Measurements from ENCODE around the gene RBM14. TPM values are rescaled to one million over a fixed set of nuclear protein-coding genes. Genes with fewer than 3 reads are reported as not detected.
A peak's percentile ranks its signal among the peaks of the same experiment; 100 is the strongest.
"Not testable (repeated sequence)": the region's sequence is repeated elsewhere in the genome, so short reads cannot be mapped to it uniquely, and the experiment has no call there.

The RBM14 gene
- total and polyA plus RNA-seq, 4 donors: 34.8 to 93.8 (median 59.3) TPM

- Histone ChIP-seq H3K27ac (ENCODE audit: low read depth, low read length) (no peak overlapping the region), H3K4me3 (ENCODE audit: low read depth, low read length) (peak overlapping the region; percentile 71), H3K36me3 (ENCODE audit: control insufficient read depth, insufficient read depth, low read length) (peaks cover 4% of the 10 kb centered on the region), H3K9me3 (ENCODE audit: control insufficient read depth, insufficient read depth, low read length) (peaks cover 10% of the 10 kb centered on the region), H3K27me3 (ENCODE audit: control insufficient read depth, insufficient read depth, low read length) (no peaks in the 10 kb centered on the region), H3K4me1 (ENCODE audit: control insufficient read depth, insufficient read depth, low read length) (peaks cover 43% of the 10 kb centered on the region)
- 70% methylated on average over 5 of the region's 7 CpGs for WGBS (ENCODE audit: insufficient coverage)
- no peak for DNase-seq (ENCODE audit: low read depth in 4 of 6, low spot score in 6 of 6)
Measured at GRCh38 chr11:66593650-66594049, 22.8 kb upstream of the RBM14 start.

- Histone ChIP-seq H3K4me1 (ENCODE audit: control insufficient read depth, insufficient read depth, low read length) (peaks cover 43% of the 10 kb centered on the region), H3K36me3 (ENCODE audit: control insufficient read depth, insufficient read depth, low read length) (peaks cover 20% of the 10 kb centered on the region), H3K27ac (ENCODE audit: low read depth, low read length) (peak overlapping the region; percentile 84), H3K4me3 (ENCODE audit: low read depth, low read length) (no peak overlapping the region), H3K9me3 (ENCODE audit: control insufficient read depth, insufficient read depth, low read length) (peaks cover 4% of the 10 kb centered on the region), H3K27me3 (ENCODE audit: control insufficient read depth, insufficient read depth, low read length) (no peaks in the 10 kb centered on the region)
- peak in 4 of 6 donors; percentile 13 to 78 (median 54) for DNase-seq (ENCODE audit: low read depth in 4 of 6, low spot score in 6 of 6)
- WGBS (ENCODE audit: insufficient coverage): 36% methylated on average over 4 of the region's 5 CpGs
Measured at GRCh38 chr11:66595245-66595904, 21.1 kb upstream of the RBM14 start.

- peaks cover 39% of the 10 kb centered on the region for H3K36me3 ChIP-seq (ENCODE audit: control insufficient read depth, insufficient read depth, low read length)
- no peaks in the 10 kb centered on the region for H3K27me3 ChIP-seq (ENCODE audit: control insufficient read depth, insufficient read depth, low read length)
- no peaks in the 10 kb centered on the region for H3K9me3 ChIP-seq (ENCODE audit: control insufficient read depth, insufficient read depth, low read length)
- H3K4me3 ChIP-seq (ENCODE audit: low read depth, low read length): no peak overlapping the region
- no peak for DNase-seq (ENCODE audit: low read depth in 4 of 6, low spot score in 6 of 6)
- 98% methylated on average over 6 of the region's 6 CpGs for WGBS (ENCODE audit: insufficient coverage)
- H3K27ac ChIP-seq (ENCODE audit: low read depth, low read length): no peak overlapping the region
- H3K4me1 ChIP-seq (ENCODE audit: control insufficient read depth, insufficient read depth, low read length): peaks cover 40% of the 10 kb centered on the region
Measured at GRCh38 chr11:66598993-66599392, 17.4 kb upstream of the RBM14 start.

- peaks cover 30% of the 10 kb centered on the region for H3K4me1 ChIP-seq (ENCODE audit: control insufficient read depth, insufficient read depth, low read length)
- no peak for DNase-seq (ENCODE audit: low read depth in 4 of 6, low spot score in 6 of 6)
- H3K4me3 ChIP-seq (ENCODE audit: low read depth, low read length): no peak overlapping the region
- whole genome bisulfite sequencing (ENCODE audit: insufficient coverage): 75% methylated on average over 1 of the region's 2 CpGs
- no peaks in the 10 kb centered on the region for H3K9me3 ChIP-seq (ENCODE audit: control insufficient read depth, insufficient read depth, low read length)
- H3K27me3 ChIP-seq (ENCODE audit: control insufficient read depth, insufficient read depth, low read length): no peaks in the 10 kb centered on the region
- H3K36me3 ChIP-seq (ENCODE audit: control insufficient read depth, insufficient read depth, low read length): peaks cover 50% of the 10 kb centered on the region
- H3K27ac ChIP-seq (ENCODE audit: low read depth, low read length): no peak overlapping the region
Measured at GRCh38 chr11:66600219-66600618, 16.2 kb upstream of the RBM14 start.

GRCh38 chr11:66600631-66601233 lies 15.7 kb upstream of the RBM14 start:
- DNase-seq (ENCODE audit: low read depth in 4 of 6, low spot score in 6 of 6): peak in 1 of 6 donors; percentile 35
- peaks cover 25% of the 10 kb centered on the region for H3K4me1 ChIP-seq (ENCODE audit: control insufficient read depth, insufficient read depth, low read length)
- peaks cover 55% of the 10 kb centered on the region for H3K36me3 ChIP-seq (ENCODE audit: control insufficient read depth, insufficient read depth, low read length)
- H3K9me3 ChIP-seq (ENCODE audit: control insufficient read depth, insufficient read depth, low read length): no peaks in the 10 kb centered on the region
- no peaks in the 10 kb centered on the region for H3K27me3 ChIP-seq (ENCODE audit: control insufficient read depth, insufficient read depth, low read length)
- no peak overlapping the region for H3K27ac ChIP-seq (ENCODE audit: low read depth, low read length)
- no CpG with 5 or more reads among the region's 4 CpGs for WGBS (ENCODE audit: insufficient coverage)
- H3K4me3 ChIP-seq (ENCODE audit: low read depth, low read length): no peak overlapping the region

- Histone ChIP-seq H3K27ac (ENCODE audit: low read depth, low read length) (no peak overlapping the region), H3K4me3 (ENCODE audit: low read depth, low read length) (no peak overlapping the region), H3K36me3 (ENCODE audit: control insufficient read depth, insufficient read depth, low read length) (peaks cover 64% of the 10 kb centered on the region), H3K27me3 (ENCODE audit: control insufficient read depth, insufficient read depth, low read length) (no peaks in the 10 kb centered on the region), H3K4me1 (ENCODE audit: control insufficient read depth, insufficient read depth, low read length) (peaks cover 32% of the 10 kb centered on the region), H3K9me3 (ENCODE audit: control insufficient read depth, insufficient read depth, low read length) (no peaks in the 10 kb centered on the region)
- 84% methylated on average over 6 of the region's 6 CpGs for WGBS (ENCODE audit: insufficient coverage)
- no peak for DNase-seq (ENCODE audit: low read depth in 4 of 6, low spot score in 6 of 6)
Measured at GRCh38 chr11:66603072-66603471, 13.4 kb upstream of the RBM14 start.

GRCh38 chr11:66604155-66604554 lies 12.3 kb upstream of the RBM14 start:
- DNase-seq (ENCODE audit: low read depth in 4 of 6, low spot score in 6 of 6): no peak
- Histone ChIP-seq H3K4me3 (ENCODE audit: low read depth, low read length) (no peak overlapping the region), H3K27ac (ENCODE audit: low read depth, low read length) (no peak overlapping the region), H3K9me3 (ENCODE audit: control insufficient read depth, insufficient read depth, low read length) (no peaks in the 10 kb centered on the region), H3K4me1 (ENCODE audit: control insufficient read depth, insufficient read depth, low read length) (peaks cover 35% of the 10 kb centered on the region), H3K36me3 (ENCODE audit: control insufficient read depth, insufficient read depth, low read length) (peaks cover 60% of the 10 kb centered on the region), H3K27me3 (ENCODE audit: control insufficient read depth, insufficient read depth, low read length) (no peaks in the 10 kb centered on the region)
- 92% methylated on average over 5 of the region's 5 CpGs for WGBS (ENCODE audit: insufficient coverage)

- H3K36me3 ChIP-seq (ENCODE audit: control insufficient read depth, insufficient read depth, low read length): peaks cover 38% of the 10 kb centered on the region
- H3K27me3 ChIP-seq (ENCODE audit: control insufficient read depth, insufficient read depth, low read length); H3K9me3 ChIP-seq (ENCODE audit: control insufficient read depth, insufficient read depth, low read length); DNase-seq (ENCODE audit: low read depth in 4 of 6, low spot score in 6 of 6); H3K4me3 ChIP-seq (ENCODE audit: low read depth, low read length): not testable (repeated sequence)
- WGBS (ENCODE audit: insufficient coverage): 100% methylated on average over 2 of the region's 3 CpGs
- H3K4me1 ChIP-seq (ENCODE audit: control insufficient read depth, insufficient read depth, low read length): peaks cover 31% of the 10 kb centered on the region
- peak overlapping the region; percentile 64 for H3K27ac ChIP-seq (ENCODE audit: low read depth, low read length)
Measured at GRCh38 chr11:66606608-66607007, 9.8 kb upstream of the RBM14 start.

GRCh38 chr11:66607126-66607834 lies 9.2 kb upstream of the RBM14 start:
- Histone ChIP-seq H3K36me3 (ENCODE audit: control insufficient read depth, insufficient read depth, low read length) (peaks cover 37% of the 10 kb centered on the region), H3K4me3 (ENCODE audit: low read depth, low read length) (no peak overlapping the region), H3K27ac (ENCODE audit: low read depth, low read length) (peak overlapping the region; percentile 64), H3K27me3 (ENCODE audit: control insufficient read depth, insufficient read depth, low read length) (no peaks in the 10 kb centered on the region), H3K9me3 (ENCODE audit: control insufficient read depth, insufficient read depth, low read length) (no peaks in the 10 kb centered on the region), H3K4me1 (ENCODE audit: control insufficient read depth, insufficient read depth, low read length) (peaks cover 24% of the 10 kb centered on the region)
- 32% methylated on average over 6 of the region's 8 CpGs for WGBS (ENCODE audit: insufficient coverage)
- peak in 5 of 6 donors; percentile 64 to 95 (median 78) for DNase-seq (ENCODE audit: low read depth in 4 of 6, low spot score in 6 of 6)

Measured in spinal cord (tissue), 10 donors.